ENCODE measurements around the gene SLC8A1. TPM values are rescaled to one million over a fixed set of nuclear protein-coding genes. Genes with fewer than 3 reads are reported as not detected.

The SLC8A1 gene
- total and polyA plus RNA-seq, 10 of the 15 experiments (the other 5 are each of a cell fraction or from before 2014, with no cell fraction given): under 0.01 to 1.2 (median 0.01) TPM; not detected in 3

- Histone ChIP-seq H3K79me2 (ENCODE audit: control insufficient read depth, insufficient read depth, low read length) (no peaks in the 10 kb centered on the region), H3K9me3 (replicated peaks; ENCODE audit: control insufficient read depth, insufficient read depth, low read length) (no peaks in the 10 kb centered on the region), H4K20me1 (ENCODE audit: control insufficient read depth, insufficient read depth) (no peaks in the 10 kb centered on the region), H3K4me1 (ENCODE audit: control insufficient read depth, insufficient read depth, low read length) (no peaks in the 10 kb centered on the region), H2AFZ (ENCODE audit: control insufficient read depth, low read depth, low read length) (no peak overlapping the region), H3K27ac (ENCODE audit: control insufficient read depth, insufficient read depth) (no peak overlapping the region), H3K36me3 (ENCODE audit: control insufficient read depth in 2 of 2, insufficient read depth in 2 of 2, low read length in 1 of 2) (no peaks in the 10 kb centered on the region), H3K4me2 (ENCODE audit: control insufficient read depth, insufficient read depth) (no peak overlapping the region), H3K9ac (ENCODE audit: control insufficient read depth, insufficient read depth, low read length) (no peak overlapping the region), H3K27me3 (replicated peaks in 1 of 2; ENCODE audit: control insufficient read depth in 2 of 2, insufficient read depth in 2 of 2, low read length in 1 of 2) (no peaks in the 10 kb centered on the region), H3K4me3 (no peak overlapping the region)
- no peak for ATAC-seq
- SMC1A ChIA-PET (ENCODE audit: uncharacterized antibody, unreplicated experiment): no interaction called here
- no peak for DNase-seq (ENCODE audit: low read depth, low spot score)
- no TSS peak for BruUV-seq (replicated peaks)
- intact Hi-C loops (cut with micrococcal nuclease; ENCODE audit: unreplicated experiment) (no loop called here), in situ Hi-C loops (cut with MboI) (no loop called here)
- POLR2A ChIA-PET: no interaction called here
- RAD21 ChIA-PET (ENCODE audit: unreplicated experiment): no interaction called here
- WGBS (ENCODE audit: insufficient coverage, insufficient replicate concordance, low lambda C conversion rate, missing lambda C conversion rate): 59% methylated on average over 4 of the region's 4 CpGs
- TF ChIP-seq MXI1 (IDR thresholded peaks at IDR 0.05; ENCODE audit: low read depth, low read length) (no peak), CREB1 (IDR thresholded peaks at IDR 0.05; ENCODE audit: low read depth) (no peak), REST (IDR thresholded peaks at IDR 0.05; ENCODE audit: low read depth, low read length) (no peak), PKNOX1 (IDR thresholded peaks at IDR 0.05) (no peak), MTA2 (IDR thresholded peaks at IDR 0.05; ENCODE audit: low read depth) (no peak), BACH1 (IDR thresholded peaks at IDR 0.05; ENCODE audit: borderline replicate concordance) (no peak), CEBPZ (IDR thresholded peaks at IDR 0.05; ENCODE audit: low read depth, low read length) (no peak), SREBF1 (IDR thresholded peaks at IDR 0.05; ENCODE audit: low read length) (no peak), SMAD1 (IDR thresholded peaks at IDR 0.05; ENCODE audit: low read depth, partially characterized antibody) (no peak), CTCF (IDR thresholded peaks at IDR 0.05 in 2 of 3, conservative IDR thresholded peaks at IDR 0.05 in 1 of 3; ENCODE audit: control insufficient read depth in 2 of 3, extremely low read depth in 1 of 3, insufficient read depth in 1 of 3, low read depth in 3 of 3, low read length in 3 of 3) (no peak), ATF3 (IDR thresholded peaks at IDR 0.05; ENCODE audit: borderline replicate concordance, extremely low read depth, low read depth, low read length) (no peak), EGR1 (IDR thresholded peaks at IDR 0.05; ENCODE audit: borderline replicate concordance in 1 of 2, low read depth in 2 of 2, low read length in 2 of 2) (no peak)
- FAIRE-seq: no peak
- CTCF ChIA-PET: no interaction called here
These were observed 337.9 kb downstream of the SLC8A1 start for GRCh38 chr2:40113997-40114396.

Measured in GM12878 (cell line).